SU-DHL-6 (cell line): ENCODE measurements around the gene TTN.

Source experiments
- CTCF ChIP-seq: fragments of 200-600 bp; sonication (generic); IDR thresholded peaks from one replicate; pipeline ENCODE4 v1.5.1; 2017; ENCODE audit warnings: antibody characterized with exemption, mild to moderate bottlenecking, low read length, moderate library complexity; ENCODE audit not compliant: insufficient read depth, poor library complexity, severe bottlenecking
- EZH2phosphoT487 ChIP-seq: fragments of 200-600 bp; sonication (generic), shearing (Covaris generic); conservative IDR thresholded peaks from 2 replicates; pipeline ENCODE4 v1.6.1; 2018; ENCODE audit warnings: mild to moderate bottlenecking, antibody characterized with exemption, low read length, moderate library complexity, mixed read lengths

GRCh38 chr2:178855151-178855550, 47.9 kb upstream of the TTN start:
- TF ChIP-seq CTCF (no peak), EZH2phosphoT487 (no peak)
